Stimulated activated CD8-positive, alpha-beta memory T cell treated with anti-CD3 and anti-CD28 coated beads, Interleukin-7, amount 100 ng/mL, for 48 hours (primary cell): ENCODE results near the gene TINAGL1.
A peak's percentile ranks its signal among the peaks of the same experiment; 100 is the strongest.

Experiments used
- DNase-seq, 2 donors: peaks; one replicate each; pipeline ENCODE4 v3.0.0-alpha.2; 2020; ENCODE audit warnings: low read depth in 1 of 2; ENCODE audit errors: extremely low read depth in 1 of 2

Gene TINAGL1

DNA sequence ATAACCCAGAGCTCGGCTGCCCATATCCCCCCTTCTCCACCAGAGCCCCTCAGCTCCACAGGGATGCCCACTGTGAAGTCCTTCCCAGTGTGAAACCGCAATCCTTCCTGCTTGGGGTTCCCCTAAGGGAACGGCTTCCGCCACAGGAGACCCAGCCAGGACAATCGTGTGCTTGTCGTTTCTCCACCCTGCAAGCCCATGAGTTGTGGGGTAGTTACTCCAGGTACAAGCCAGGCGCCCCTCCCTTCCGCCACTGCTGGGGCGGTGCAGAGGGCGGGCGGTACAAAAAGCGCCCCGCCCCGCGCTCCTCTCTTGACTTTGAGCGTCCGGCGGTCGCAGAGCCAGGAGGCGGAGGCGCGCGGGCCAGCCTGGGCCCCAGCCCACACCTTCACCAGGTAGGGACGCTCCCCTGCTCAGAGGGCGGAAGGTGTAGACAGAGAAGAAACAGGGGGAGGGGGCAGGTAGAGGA is at the start of gene TINAGL1:
TSS of gene TINAGL1 (plus strand) at position 315 of the 469 bp plus-strand sequence. CDS start 634 bp downstream, outside the sequence.
- no peak for DNase-seq

GRCh38 chr1:31529999-31530684 is 46.2 kb upstream of the TINAGL1 start:
- no peak for DNase-seq

DNA sequence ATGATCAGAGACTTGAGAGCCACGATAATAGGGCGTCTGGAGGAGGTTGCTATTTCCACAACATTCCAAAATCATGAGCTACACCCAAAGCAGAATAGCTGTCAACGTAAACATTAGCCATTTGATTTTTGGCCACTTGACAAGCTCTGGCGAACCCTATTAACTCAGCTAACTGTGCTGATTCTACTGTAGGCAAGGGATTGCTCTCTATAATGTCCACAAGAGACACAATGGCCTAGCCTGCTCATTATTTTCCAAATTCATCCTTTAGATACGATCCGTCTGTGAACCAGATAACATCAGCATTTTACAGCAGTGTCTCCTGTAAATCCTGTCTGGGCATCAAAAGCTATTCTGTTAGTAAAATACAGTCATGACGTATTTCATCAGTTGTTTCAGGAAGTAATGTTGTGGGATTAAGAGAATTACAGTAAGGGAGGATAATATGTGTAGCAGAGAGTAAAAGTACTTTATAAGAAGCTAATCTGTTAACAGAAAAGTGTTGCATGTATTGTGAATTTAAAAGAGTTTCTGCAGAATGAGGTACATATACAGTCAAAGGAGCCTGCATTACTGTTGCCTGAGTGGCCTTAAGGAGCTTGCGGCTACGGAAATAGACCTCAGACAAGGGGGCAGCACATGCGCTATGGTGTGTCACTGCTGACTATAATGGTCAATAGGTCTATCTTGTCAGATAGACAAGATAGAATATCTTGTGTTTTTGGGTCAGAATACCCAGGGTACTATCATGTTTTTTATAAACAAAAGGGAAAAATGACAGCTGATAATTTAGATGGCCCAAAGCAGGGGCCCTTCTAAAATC is 44.9 kb upstream of the TINAGL1 start:
- no peak for DNase-seq

DNA sequence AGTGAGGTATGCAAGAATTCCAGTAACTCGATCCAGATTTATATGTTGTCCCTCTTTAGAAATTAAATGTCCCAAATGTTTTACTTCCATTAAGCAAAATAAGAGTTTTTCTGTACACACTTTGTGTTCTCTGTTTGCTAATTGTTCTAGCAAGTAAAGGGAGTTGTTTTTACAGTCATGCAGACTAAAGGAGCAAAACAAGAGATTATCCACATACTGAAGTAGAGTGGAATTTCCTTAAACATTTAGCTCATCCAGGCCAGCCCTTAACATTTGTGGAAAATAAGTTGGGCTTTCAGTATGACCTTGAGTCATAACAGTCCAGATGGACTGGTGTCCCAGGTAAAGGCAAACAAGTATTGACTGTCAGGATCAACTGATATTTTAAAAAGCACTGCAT is 44.1 kb upstream of the TINAGL1 start:
- no peak for DNase-seq

DNA sequence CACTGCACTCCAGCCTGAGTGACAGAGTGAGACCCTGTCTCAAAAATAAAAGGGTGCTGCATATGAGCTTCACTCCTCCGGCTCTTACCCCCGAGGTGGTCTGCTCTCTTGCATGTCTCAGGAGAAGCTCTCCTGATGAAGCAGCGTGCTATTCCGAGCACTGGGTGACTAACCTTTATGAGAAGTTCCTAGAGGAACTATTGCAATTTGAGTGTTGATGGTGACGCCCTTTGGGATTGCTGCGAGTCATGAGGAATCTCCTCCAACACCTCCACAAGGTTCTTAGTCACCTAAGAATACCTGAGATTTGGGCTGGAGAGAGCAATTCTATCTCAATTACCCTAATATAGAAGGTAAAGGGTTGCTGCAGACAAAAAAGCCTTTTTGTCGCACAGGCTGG is 40.8 kb upstream of the TINAGL1 start:
- DNase-seq = no peak

- no peak for DNase-seq
These were observed 37.0 kb upstream of the TINAGL1 start for GRCh38 chr1:31539329-31539728.

DNA sequence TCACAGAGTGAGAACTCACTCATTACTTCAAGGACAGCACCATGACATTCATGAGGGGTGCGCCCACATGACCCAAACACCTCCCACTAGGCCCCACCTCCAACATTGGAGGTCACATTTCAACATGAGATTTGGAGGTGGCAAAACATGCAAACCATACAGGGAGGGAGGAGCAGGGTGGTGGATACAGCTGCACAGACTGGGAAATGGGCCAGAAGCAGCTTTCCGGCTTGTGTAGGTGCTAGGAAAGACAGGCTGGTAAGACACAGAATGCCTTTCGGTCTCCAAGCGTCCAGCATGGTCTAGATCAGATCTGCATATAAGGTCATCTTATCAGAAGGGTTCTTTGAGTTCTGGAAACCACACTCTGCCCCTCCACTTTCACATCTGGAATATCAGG is 35.1 kb upstream of the TINAGL1 start:
- no peak for DNase-seq

DNA sequence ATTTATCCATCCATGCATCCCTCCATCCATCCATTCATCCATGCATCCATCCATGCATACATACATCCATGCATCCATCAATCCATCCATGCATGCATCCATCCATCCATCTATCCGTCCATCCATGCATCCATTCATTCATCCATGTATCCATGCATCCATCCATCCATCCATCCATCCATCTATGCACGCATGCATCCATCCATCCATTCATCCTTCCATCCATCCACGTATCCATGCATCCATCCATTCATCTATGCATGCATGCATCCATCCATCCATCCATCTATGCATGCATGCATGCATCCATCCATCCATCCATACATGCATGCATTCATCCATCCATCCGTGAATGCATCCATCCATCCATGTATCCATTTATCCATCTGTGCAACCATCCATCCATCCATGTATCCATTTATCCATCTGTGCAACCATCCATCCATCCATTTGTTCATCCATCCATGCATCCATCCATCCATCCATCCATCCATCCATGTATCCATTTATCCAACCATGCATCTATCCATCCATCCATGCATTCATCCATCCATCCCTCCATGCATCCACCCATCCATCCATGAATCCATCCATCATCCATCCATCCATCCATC is 30.3 kb upstream of the TINAGL1 start:
- DNase-seq = no peak

- no peak for DNase-seq
These were observed 27.8 kb upstream of the TINAGL1 start for GRCh38 chr1:31548534-31548906.

DNA sequence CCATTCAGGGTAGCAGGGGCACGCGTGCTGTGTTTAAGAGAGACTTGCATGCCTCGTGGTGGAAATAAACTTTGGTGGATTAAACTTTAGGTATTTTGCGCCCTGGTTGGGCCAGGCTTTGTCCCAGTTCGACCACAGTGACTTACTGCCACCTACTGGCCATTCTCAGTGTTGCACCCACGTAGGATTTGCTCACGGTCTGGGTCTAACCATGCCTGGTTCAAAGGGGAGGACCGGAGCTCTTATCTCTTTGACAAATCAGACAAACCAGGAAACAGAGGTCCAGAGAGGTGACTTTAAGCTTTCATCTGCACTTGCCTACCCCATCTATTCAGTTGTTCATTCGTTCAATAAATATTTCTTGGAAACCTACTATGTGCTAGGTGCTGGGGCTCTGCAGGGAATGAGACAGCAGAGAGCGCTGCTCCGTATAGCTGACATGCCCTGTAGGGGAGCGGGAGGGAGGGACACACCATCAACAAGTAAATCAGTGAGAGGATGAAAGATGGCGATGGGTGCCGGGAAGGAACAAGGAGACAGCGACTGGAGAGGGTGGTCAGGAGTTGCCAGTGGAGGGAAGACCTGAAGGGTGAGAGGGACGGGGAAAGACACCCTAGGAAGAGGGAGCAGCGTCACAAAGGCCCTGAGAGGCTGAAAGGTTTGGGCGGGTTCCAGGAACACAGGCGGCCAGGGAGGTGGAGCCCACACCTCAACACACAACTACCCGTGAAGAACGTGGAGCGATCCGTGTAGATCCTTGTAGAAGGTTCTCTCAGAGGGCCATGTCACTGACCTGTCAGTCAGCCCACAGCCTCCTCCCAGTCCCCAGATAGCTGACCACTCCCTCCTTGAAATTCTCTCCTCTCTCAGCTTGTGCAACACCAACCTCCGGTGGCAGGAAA is 27.2 kb upstream of the TINAGL1 start:
- DNase-seq = peak; percentile 61 to 69

DNA sequence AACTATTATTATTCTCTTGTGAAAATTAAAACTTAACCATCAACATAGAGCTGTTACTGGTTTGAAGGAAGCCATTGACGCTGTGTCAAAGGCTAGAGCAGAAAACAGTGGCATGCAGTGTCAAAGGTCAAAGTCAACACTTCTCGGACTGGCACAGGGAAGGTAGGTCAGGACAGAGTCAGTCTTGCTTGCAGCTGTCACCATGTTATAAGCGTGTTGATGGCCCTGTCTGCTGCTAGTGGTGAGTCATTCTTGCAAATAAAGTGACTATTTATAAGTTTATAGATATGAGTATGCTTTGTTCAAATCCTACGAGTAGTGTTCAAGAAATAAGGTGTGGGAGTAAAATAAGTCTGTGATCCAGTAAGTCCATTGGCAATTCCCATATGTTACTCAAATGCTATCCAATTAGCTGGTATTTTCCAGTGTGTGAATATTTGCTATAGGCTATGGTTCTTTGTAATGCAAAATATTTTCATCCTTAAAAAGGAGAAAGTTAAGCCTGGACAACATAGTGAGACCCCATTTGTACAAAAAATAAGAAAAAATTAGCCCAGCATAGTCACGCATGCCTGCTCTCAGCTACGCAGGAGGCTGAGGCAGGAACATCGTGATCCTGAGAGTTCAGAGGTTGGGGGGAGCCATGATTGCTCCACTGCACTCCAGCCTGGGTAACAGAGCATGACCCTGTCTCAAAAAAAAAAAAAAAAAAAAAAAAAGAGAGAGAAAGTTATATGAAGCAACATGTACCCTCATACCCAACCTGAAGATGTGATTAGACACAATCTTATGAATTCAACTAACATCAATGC is 26.3 kb upstream of the TINAGL1 start:
- no peak for DNase-seq

GRCh38 chr1:31551208-31551607 is 25.1 kb upstream of the TINAGL1 start:
- DNase-seq = no peak

- no peak for DNase-seq
These were observed 23.8 kb upstream of the TINAGL1 start for GRCh38 chr1:31552489-31552888.

DNA sequence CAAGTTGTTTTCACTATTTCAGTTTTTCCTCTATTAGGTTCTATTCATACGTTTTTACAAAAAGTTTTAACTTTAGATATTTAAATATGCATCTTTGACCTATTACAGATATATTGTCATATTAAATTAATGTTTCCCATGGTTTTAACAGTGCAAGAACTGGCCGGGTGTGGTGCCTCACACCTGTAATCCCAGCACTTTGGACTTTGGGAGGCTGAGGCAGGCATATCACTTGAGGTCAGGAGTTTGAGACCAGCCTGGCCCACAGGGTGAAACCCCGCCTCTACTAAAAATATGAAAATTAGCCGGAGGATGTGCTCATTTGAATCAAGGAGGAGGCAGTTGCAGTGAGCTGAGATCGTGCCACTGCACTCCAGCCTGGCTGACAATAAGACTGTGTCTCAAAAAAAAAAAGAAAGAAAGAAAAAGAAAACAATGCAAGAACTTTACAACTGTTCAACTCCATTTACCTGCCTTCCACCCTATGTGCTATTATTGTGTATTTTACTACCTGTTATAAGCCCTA is 19.8 kb upstream of the TINAGL1 start:
- DNase-seq = no peak

GRCh38 chr1:31559715-31560114 is 16.6 kb upstream of the TINAGL1 start:
- DNase-seq = no peak

DNA sequence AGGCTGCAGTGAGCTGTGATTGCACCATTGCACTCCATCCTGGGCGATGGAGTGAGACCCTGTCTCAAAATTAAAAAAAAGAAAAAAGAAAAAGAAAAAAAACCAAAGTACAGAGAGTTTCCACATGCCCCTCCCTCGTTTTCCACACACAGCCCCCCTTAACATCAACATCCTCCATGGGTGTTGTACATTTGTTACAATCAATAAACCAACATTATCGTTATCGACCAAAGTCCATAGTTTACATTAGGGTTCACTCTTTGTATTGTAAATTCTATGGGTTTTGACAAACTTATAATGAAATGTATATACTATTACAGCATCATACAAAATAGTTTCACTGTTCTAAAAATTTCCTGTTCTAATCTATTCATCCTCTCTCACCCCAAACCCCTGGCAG is 15.9 kb upstream of the TINAGL1 start:
- no peak for DNase-seq

DNA sequence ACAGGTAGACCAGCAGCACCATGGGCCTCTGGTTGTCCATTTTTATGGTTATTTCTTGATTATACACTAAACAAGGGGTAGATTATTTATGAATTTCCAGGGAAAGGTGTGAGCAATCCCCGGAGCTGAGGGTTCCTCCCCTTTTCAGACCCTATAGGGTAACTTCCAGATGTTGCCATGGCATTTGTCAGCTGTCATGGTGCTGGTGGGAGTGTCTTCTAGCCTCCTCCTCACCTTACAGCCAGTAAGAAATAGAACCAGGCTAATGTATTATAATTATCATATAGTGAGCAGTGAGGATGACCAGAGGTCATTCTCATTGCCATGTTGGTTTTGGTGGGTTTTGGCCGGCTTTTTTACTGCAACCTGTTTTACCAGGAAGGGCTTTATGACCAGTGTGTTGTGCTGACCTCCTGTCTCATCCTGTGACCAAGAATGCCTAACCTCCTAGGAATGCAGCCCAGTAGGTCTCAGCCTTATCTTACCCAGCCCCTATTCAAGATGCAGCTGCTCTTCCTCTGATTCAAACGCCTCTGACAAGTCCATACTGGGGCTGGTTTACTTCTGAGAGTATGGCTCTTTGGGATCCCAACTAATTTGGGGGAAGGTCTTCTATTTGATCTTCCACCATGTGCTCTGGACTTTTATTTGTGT is 13.5 kb upstream of the TINAGL1 start:
- no peak for DNase-seq

DNA sequence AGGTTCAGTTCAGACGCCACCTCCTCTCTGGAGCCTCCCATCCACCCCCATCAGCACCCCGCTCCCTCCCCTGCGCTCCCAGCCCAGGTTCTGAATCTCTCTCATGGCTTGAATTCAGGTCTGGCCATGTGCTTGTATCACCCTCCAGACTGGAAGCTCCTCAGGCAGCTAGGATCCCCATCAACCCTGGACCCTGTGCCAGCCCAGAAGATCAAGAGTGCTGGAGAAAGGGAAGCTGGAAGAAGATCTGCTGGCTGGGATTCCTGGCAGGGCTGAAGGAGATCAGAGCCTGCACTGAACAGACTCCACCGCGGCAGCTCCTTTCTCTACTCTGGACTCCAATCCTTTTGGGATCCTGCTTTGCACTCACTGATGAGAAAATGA is 11.7 kb upstream of the TINAGL1 start:
- no peak for DNase-seq

DNA sequence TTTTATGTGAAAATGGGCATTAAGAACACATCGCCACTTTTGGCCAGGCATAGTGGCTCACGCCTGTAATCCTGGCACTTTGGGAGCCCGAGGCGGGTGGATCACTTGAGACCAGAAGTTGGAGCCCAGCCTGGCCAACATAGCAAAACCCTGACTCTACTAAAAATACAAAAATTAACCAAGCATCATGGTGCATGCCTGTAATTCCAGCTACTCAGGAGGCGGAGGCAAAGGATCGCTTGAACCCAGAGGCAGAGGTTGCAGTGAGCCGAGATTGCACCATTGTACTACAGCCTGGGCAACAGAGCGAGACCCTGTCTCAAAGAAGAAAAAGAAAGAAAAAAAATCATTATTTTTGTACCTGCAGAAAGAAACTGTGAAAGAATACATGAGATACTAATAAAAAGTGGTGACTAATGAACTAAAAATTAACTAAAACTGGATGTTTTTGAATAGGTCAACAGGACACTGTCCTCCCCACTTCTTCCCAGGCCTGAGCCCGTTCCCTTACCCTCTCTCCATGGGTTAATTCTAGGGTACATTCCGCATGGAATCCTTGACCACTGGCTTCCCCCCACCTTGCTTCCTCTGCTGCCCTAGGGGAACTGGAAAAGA is 8.3 kb upstream of the TINAGL1 start:
- no peak for DNase-seq
